CD14-positive monocyte (primary cell): Measurements from ENCODE around the gene CCDC34. TPM values are rescaled to one million over a fixed set of nuclear protein-coding genes. Genes with fewer than 3 reads are reported as not detected.

Experiments used
- DNase-seq, 3 donors: peaks; one replicate each; pipeline ENCODE4 v3.0.0-alpha.2; 2011 to 2022
- H2AFZ ChIP-seq: 2 replicates; pipeline ENCODE4 v1.6.0; 2012; ENCODE audit warnings: mild to moderate bottlenecking, low read depth, low read length, inconsistent platforms; ENCODE audit not compliant: insufficient read depth, poor library complexity, severe bottlenecking
- H3K27ac ChIP-seq, 2 donors: 1 replicate in 1 of 2; 2 replicates in 1 of 2; pipeline ENCODE4 v1.5.1; 2012 to 2013; ENCODE audit warnings: low read length in 2 of 2, control low read depth in 1 of 2, inconsistent platforms in 1 of 2, low read depth in 1 of 2, mild to moderate bottlenecking in 1 of 2
- H3K27me3 ChIP-seq, 2 donors: one replicate each; pipeline versions ENCODE4 v1.6.0 to v1.6.1; 2011 to 2013; ENCODE audit warnings: low read length in 2 of 2; ENCODE audit not compliant: control insufficient read depth in 2 of 2, insufficient read depth in 2 of 2
- H3K36me3 ChIP-seq, 2 donors: replicated peaks in 1 of 2; 1 replicate in 1 of 2; 2 replicates in 1 of 2; pipeline versions ENCODE4 v1.5.1 to v1.6.1; 2012 to 2013; ENCODE audit warnings: low read length in 2 of 2, control low read depth in 1 of 2, inconsistent platforms in 1 of 2, mild to moderate bottlenecking in 1 of 2; ENCODE audit not compliant: insufficient read depth in 2 of 2, control insufficient read depth in 1 of 2
- H3K4me1 ChIP-seq, 2 donors: 1 replicate in 1 of 2; 2 replicates in 1 of 2; pipeline versions ENCODE4 v1.5.1 to v1.6.1; 2012 to 2013; ENCODE audit warnings: low read length in 2 of 2, control low read depth in 1 of 2, inconsistent platforms in 1 of 2, mild to moderate bottlenecking in 1 of 2, moderate library complexity in 1 of 2; ENCODE audit not compliant: insufficient read depth in 2 of 2, control insufficient read depth in 1 of 2
- H3K4me2 ChIP-seq: replicated peaks from 2 replicates; pipeline ENCODE3; 2012; ENCODE audit warnings: low read length, moderate library complexity, mild to moderate bottlenecking; ENCODE audit not compliant: poor library complexity, severe bottlenecking; ENCODE audit errors: extremely low read depth
- H3K4me3 ChIP-seq, 3 experiments: fragments of 200-600 bp in 1 of 3; sonication (generic) in 1 of 3; replicated peaks in 1 of 3; 1 replicate in 2 of 3; 2 replicates in 1 of 3; pipeline ENCODE4 v1.5.1; 2011 to 2013; ENCODE audit warnings: low read length in 3 of 3, mild to moderate bottlenecking in 3 of 3, control low read depth in 2 of 3, low read depth in 2 of 3, inconsistent platforms in 1 of 3, moderate library complexity in 1 of 3
- H3K79me2 ChIP-seq: 2 replicates; pipeline ENCODE4 v1.6.0; 2012; ENCODE audit warnings: mild to moderate bottlenecking, control low read depth, inconsistent platforms, low read length, moderate library complexity; ENCODE audit not compliant: insufficient read depth
- H3K9ac ChIP-seq: 2 replicates; pipeline ENCODE4 v1.6.0; 2017; ENCODE audit warnings: low read length, mild to moderate bottlenecking; ENCODE audit not compliant: insufficient read depth, poor library complexity, severe bottlenecking
- H3K9me3 ChIP-seq, 2 donors: replicated peaks in 1 of 2; 1 replicate in 1 of 2; 2 replicates in 1 of 2; pipeline versions ENCODE4 v1.5.1 to v1.6.1; 2012 to 2013; ENCODE audit warnings: low read length in 2 of 2, control low read depth in 1 of 2; ENCODE audit not compliant: control insufficient read depth in 1 of 2, insufficient read depth in 1 of 2
- H4K20me1 ChIP-seq: 2 replicates; pipeline ENCODE4 v1.6.0; 2012; ENCODE audit warnings: mild to moderate bottlenecking, low read length, control low read depth, moderate library complexity; ENCODE audit not compliant: insufficient read depth
- H3K27ac Mint-ChIP-seq, 7 donors: one replicate each; pipeline ENCODE4 v1.8.0; 2020; ENCODE audit warnings: mild to moderate bottlenecking in 7 of 7, mixed read lengths in 7 of 7, moderate library complexity in 6 of 7, inconsistent platforms in 2 of 7
- H3K27me3 Mint-ChIP-seq, 3 donors: one replicate each; pipeline ENCODE4 v1.8.0; 2021 to 2022; ENCODE audit warnings: low read depth in 3 of 3, mild to moderate bottlenecking in 3 of 3, mixed read lengths in 3 of 3, moderate library complexity in 3 of 3, inconsistent platforms in 1 of 3
- H3K36me3 Mint-ChIP-seq, 2 donors: one replicate each; pipeline ENCODE4 v1.8.0; 2020; ENCODE audit warnings: mixed read lengths in 2 of 2, inconsistent platforms in 1 of 2, mild to moderate bottlenecking in 1 of 2
- H3K4me1 Mint-ChIP-seq: one replicate; pipeline ENCODE4 v1.8.0; 2020; ENCODE audit warnings: mild to moderate bottlenecking, mixed read lengths
- H3K4me3 Mint-ChIP-seq, 2 donors: one replicate each; pipeline ENCODE4 v1.8.0; 2020; ENCODE audit warnings: mild to moderate bottlenecking in 2 of 2, mixed read lengths in 2 of 2, moderate library complexity in 1 of 2
- H3K9me3 Mint-ChIP-seq, 7 donors: one replicate each; pipeline ENCODE4 v1.8.0; 2020 to 2022; ENCODE audit warnings: mixed read lengths in 7 of 7, mild to moderate bottlenecking in 6 of 7, moderate library complexity in 6 of 7, inconsistent platforms in 2 of 7
- CTCF ChIP-seq: fragments of 200-600 bp; IDR thresholded peaks from one replicate; pipeline ENCODE4 v1.8.0; 2022; ENCODE audit warnings: antibody characterized with exemption, mild to moderate bottlenecking
- intact Hi-C, 2 donors: fragments of 100-400 bp; cut with micrococcal nuclease; formaldehyde crosslinking; loops; one replicate each; pipeline versions ENCODE4 v1.15.0 to v1.15.1; 2023
- polyA plus RNA-seq, 3 donors: library from polyadenylated mRNA; depleted of rRNA in 1 of 3; unstranded in 2 of 3; stranded (reverse) in 1 of 3; fragments of 300-500 nt in 2 of 3; fragments of >200 nt in 1 of 3; fragmentation: Illumina TruSeq in 2 of 3; gene quantifications; 1 replicate in 2 of 3; 2 replicates in 1 of 3; pipeline ENCODE4 v1.2.3, GENCODE V29; 2012 to 2021

Gene CCDC34
- polyA plus RNA-seq, 3 donors: 0.08 to 0.11 (median 0.11) TPM

DNA sequence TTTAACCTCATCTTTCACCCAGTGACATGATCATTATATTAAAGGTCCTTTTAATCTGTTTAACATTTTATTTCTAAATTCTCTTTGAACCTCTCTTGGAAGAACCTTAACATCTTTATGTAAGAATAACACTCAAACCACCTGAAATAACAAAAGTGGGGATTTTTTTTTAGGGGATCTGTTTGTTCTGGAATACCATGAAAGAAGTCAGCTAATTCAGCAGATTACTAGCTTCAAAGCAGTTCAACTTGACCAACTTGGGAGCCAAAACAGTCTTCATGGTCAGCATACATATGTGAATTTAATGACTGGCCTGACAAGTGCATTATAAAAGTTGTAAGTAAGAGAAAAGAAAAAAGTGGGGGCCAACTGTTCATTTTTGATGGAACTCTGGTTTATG, 52.3 kb downstream of the CCDC34 start:
- no peak overlapping the region for H3K9ac ChIP-seq
- no peaks in the 10 kb centered on the region for H3K36me3 ChIP-seq
- H3K27ac ChIP-seq: no peak overlapping the region
- peaks cover 0 to 4% (median 1%) of the 10 kb centered on the region in 3 donors for H3K27me3 Mint-ChIP-seq
- peaks cover 0 to 3% of the 10 kb centered on the region in 2 donors for H3K9me3 ChIP-seq
- intact Hi-C loops: no loop called here
- H3K27ac Mint-ChIP-seq: no peak overlapping the region
- TF ChIP-seq CTCF: no peak
- H3K4me3 ChIP-seq: no peak overlapping the region
- no peaks in the 10 kb centered on the region for H4K20me1 ChIP-seq
- H3K27me3 ChIP-seq: no peaks in the 10 kb centered on the region
- no peaks in the 10 kb centered on the region for H3K36me3 Mint-ChIP-seq
- peaks cover 0 to 6% (median 3%) of the 10 kb centered on the region in 7 donors for H3K9me3 Mint-ChIP-seq
- H3K4me1 ChIP-seq: no peaks in the 10 kb centered on the region
- H3K4me2 ChIP-seq: no peak overlapping the region
- H3K79me2 ChIP-seq: no peaks in the 10 kb centered on the region
- DNase-seq: no peak
- H2AFZ ChIP-seq: no peak overlapping the region
- no peak overlapping the region for H3K4me3 Mint-ChIP-seq
- H3K4me1 Mint-ChIP-seq: no peaks in the 10 kb centered on the region

GRCh38 chr11:27310182-27310581, 52.8 kb downstream of the CCDC34 start:
- H3K27ac ChIP-seq: no peak overlapping the region
- no peaks in the 10 kb centered on the region for H3K79me2 ChIP-seq
- H3K9ac ChIP-seq: no peak overlapping the region
- no peak for DNase-seq
- no peak overlapping the region for H2AFZ ChIP-seq
- intact Hi-C loops: no loop called here
- H3K27me3 ChIP-seq: no peaks in the 10 kb centered on the region
- no peaks in the 10 kb centered on the region for H4K20me1 ChIP-seq
- no peak overlapping the region for H3K4me2 ChIP-seq
- no peaks in the 10 kb centered on the region for H3K4me1 ChIP-seq
- H3K4me3 ChIP-seq: no peak overlapping the region
- no peak overlapping the region for H3K27ac Mint-ChIP-seq
- H3K27me3 Mint-ChIP-seq: peaks cover 0 to 4% (median 1%) of the 10 kb centered on the region in 3 donors
- TF ChIP-seq CTCF: no peak
- H3K36me3 ChIP-seq: no peaks in the 10 kb centered on the region
- no peaks in the 10 kb centered on the region for H3K36me3 Mint-ChIP-seq
- H3K9me3 ChIP-seq: peaks cover 0 to 8% of the 10 kb centered on the region in 2 donors
- H3K9me3 Mint-ChIP-seq: peaks cover 3 to 11% (median 5%) of the 10 kb centered on the region in 7 donors
- H3K4me3 Mint-ChIP-seq: no peak overlapping the region
- H3K4me1 Mint-ChIP-seq: no peaks in the 10 kb centered on the region
